B cell (primary cell): ENCODE measurements around the gene ANKS1B. TPM values are rescaled to one million over a fixed set of nuclear protein-coding genes. Genes with fewer than 3 reads are reported as not detected.

Experiments
- ATAC-seq: fragments of 200-7000 bp; cut with Tn5 transposase; one replicate; pipeline ENCODE4 v1.10.0; 2021; ENCODE audit warnings: low read depth, mild to moderate bottlenecking, moderate number of reproducible peaks, moderate library complexity
- CTCF ChIA-PET: fragments of 350-600 bp; sonication (Branson Sonifier 250); formaldehyde crosslinking; loops from one replicate; lab custom pipeline; 2021; ENCODE audit warnings: antibody characterized with exemption, inconsistent platforms; lab: Charles Lee
- POLR2A ChIA-PET: fragments of 350-600 bp; sonication (Branson Sonifier 250); formaldehyde crosslinking; loops from one replicate; lab custom pipeline; 2021; ENCODE audit warnings: antibody characterized with exemption; lab: Charles Lee
- DNase-seq: peaks from one replicate; pipeline ENCODE4 v3.0.0; 2013
- H2AFZ ChIP-seq: 2 replicates; pipeline ENCODE4 v1.6.1; 2012; ENCODE audit warnings: mild to moderate bottlenecking, low read depth, low read length; ENCODE audit not compliant: insufficient read depth, poor library complexity, severe bottlenecking
- H3K27ac ChIP-seq, 2 donors: 1 replicate in 1 of 2; 2 replicates in 1 of 2; pipeline ENCODE4 v1.5.1; 2012 to 2013; ENCODE audit warnings: low read length in 2 of 2, mild to moderate bottlenecking in 2 of 2, moderate library complexity in 1 of 2
- H3K27me3 ChIP-seq, 4 experiments: fragments of 200-600 bp in 1 of 4; sonication (generic) in 1 of 4; replicated peaks in 1 of 4; 1 replicate in 2 of 4; 2 replicates in 2 of 4; pipeline versions ENCODE4 v1.6.1 to v1.7.0; 2013 to 2016; ENCODE audit warnings: low read length in 3 of 4, mild to moderate bottlenecking in 2 of 4, mixed read lengths in 1 of 4, moderate library complexity in 1 of 4; ENCODE audit not compliant: insufficient read depth in 4 of 4, control insufficient read depth in 3 of 4; ENCODE audit errors: control extremely low read depth in 1 of 4
- H3K36me3 ChIP-seq, 2 experiments: replicated peaks in 1 of 2; 1 replicate in 1 of 2; 2 replicates in 1 of 2; pipeline versions ENCODE4 v1.6.1 to v1.7.1; 2013; ENCODE audit warnings: low read length in 1 of 2; ENCODE audit not compliant: insufficient read depth in 2 of 2, control insufficient read depth in 1 of 2; ENCODE audit errors: control extremely low read depth in 1 of 2, extremely low read depth in 1 of 2
- H3K4me1 ChIP-seq, 2 donors: fragments of 200-600 bp in 1 of 2; sonication (generic) in 1 of 2; 1 replicate in 1 of 2; 2 replicates in 1 of 2; pipeline versions ENCODE4 v1.5.1 to v1.6.1; 2013 to 2017; ENCODE audit warnings: low read length in 2 of 2; ENCODE audit not compliant: control insufficient read depth in 2 of 2, insufficient read depth in 2 of 2
- H3K4me2 ChIP-seq: replicated peaks from 2 replicates; pipeline ENCODE3; 2012; ENCODE audit warnings: mild to moderate bottlenecking, low read depth, low read length; ENCODE audit not compliant: poor library complexity, severe bottlenecking
- H3K4me3 ChIP-seq, 5 experiments: fragments of 200-600 bp in 1 of 5; sonication (generic) in 1 of 5; 1 replicate in 3 of 5; 2 replicates in 2 of 5; pipeline versions ENCODE4 v1.5.1 to v1.7.0; 2011 to 2016; ENCODE audit warnings: low read length in 4 of 5, mild to moderate bottlenecking in 4 of 5, low read depth in 2 of 5, control low read depth in 1 of 5, moderate library complexity in 1 of 5; ENCODE audit not compliant: insufficient read depth in 1 of 5; ENCODE audit errors: control extremely low read depth in 1 of 5, extremely low read depth in 1 of 5
- H3K79me2 ChIP-seq: fragments of 200-600 bp; sonication (generic); one replicate; pipeline ENCODE4 v1.6.0; 2016; ENCODE audit warnings: low read length; ENCODE audit not compliant: control insufficient read depth, insufficient read depth
- H3K9ac ChIP-seq: fragments of 200-600 bp; sonication (generic); 2 replicates; pipeline ENCODE4 v1.6.1; 2017; ENCODE audit warnings: mild to moderate bottlenecking, low read length, moderate library complexity
- H3K9me3 ChIP-seq, 3 donors: one replicate each; pipeline versions ENCODE4 v1.6.1 to v1.7.1; 2013; ENCODE audit warnings: low read length in 2 of 3; ENCODE audit not compliant: control insufficient read depth in 2 of 3, insufficient read depth in 1 of 3; ENCODE audit errors: control extremely low read depth in 1 of 3
- H4K20me1 ChIP-seq: 2 replicates; pipeline ENCODE4 v1.6.0; 2012; ENCODE audit warnings: mild to moderate bottlenecking, low read length; ENCODE audit not compliant: insufficient read depth, control insufficient read depth, poor library complexity, severe bottlenecking
- H3K27ac Mint-ChIP-seq: one replicate; pipeline ENCODE4 v1.8.0; 2021; ENCODE audit warnings: mixed read lengths
- H3K27me3 Mint-ChIP-seq: one replicate; pipeline ENCODE4 v1.8.0; 2021; ENCODE audit warnings: mixed read lengths
- H3K4me1 Mint-ChIP-seq: one replicate; pipeline ENCODE4 v1.8.0; 2021; ENCODE audit warnings: mixed read lengths
- H3K4me3 Mint-ChIP-seq: one replicate; pipeline ENCODE4 v1.8.0; 2021; ENCODE audit warnings: mixed read lengths
- H3K9me3 Mint-ChIP-seq: one replicate; pipeline ENCODE4 v1.8.0; 2022; ENCODE audit warnings: mixed read lengths; ENCODE audit not compliant: insufficient read depth
- EZH2 ChIP-seq: IDR thresholded peaks from 2 replicates; pipeline ENCODE4 v1.6.1; 2012; ENCODE audit warnings: borderline replicate concordance, low read depth, mild to moderate bottlenecking, moderate library complexity, low read length; ENCODE audit not compliant: insufficient read depth, poor library complexity, severe bottlenecking
- WGBS: methylation state at CpG from one replicate; pipeline ENCODE4 v1.1.5; 2013; ENCODE audit warnings: missing lambda C conversion rate; ENCODE audit not compliant: insufficient coverage; 5-methylcytosine and 5-hydroxymethylcytosine counted together
- intact Hi-C: fragments of 100-400 bp; cut with micrococcal nuclease; formaldehyde crosslinking; loops from one replicate; pipeline ENCODE4 v1.10.0; 2022
- polyA plus RNA-seq: library from polyadenylated mRNA; depleted of rRNA; stranded (reverse); fragments of >200 nt; gene quantifications from 2 replicates; pipeline ENCODE4 v1.2.3, GENCODE V29; 2012
- total RNA-seq, 2 donors: library from RNA; stranded (reverse); fragments of 120-200 nt in 1 of 2; gene quantifications; 1 replicate in 1 of 2; 2 replicates in 1 of 2; pipeline versions ENCODE4 v1.2.3 to v1.2.4, GENCODE V29; 2013 to 2022
- TF ChIP-seq, protein P1 (sequence below): fragments of 200-600 bp; IDR thresholded peaks from one replicate; pipeline ENCODE4 v1.8.0; 2022; ENCODE audit warnings: antibody characterized with exemption, mild to moderate bottlenecking

ANKS1B gene
- total and polyA plus RNA-seq, 2 donors (not counting 1 experiment from before 2014, with no cell fraction given), result not detected

DNA sequence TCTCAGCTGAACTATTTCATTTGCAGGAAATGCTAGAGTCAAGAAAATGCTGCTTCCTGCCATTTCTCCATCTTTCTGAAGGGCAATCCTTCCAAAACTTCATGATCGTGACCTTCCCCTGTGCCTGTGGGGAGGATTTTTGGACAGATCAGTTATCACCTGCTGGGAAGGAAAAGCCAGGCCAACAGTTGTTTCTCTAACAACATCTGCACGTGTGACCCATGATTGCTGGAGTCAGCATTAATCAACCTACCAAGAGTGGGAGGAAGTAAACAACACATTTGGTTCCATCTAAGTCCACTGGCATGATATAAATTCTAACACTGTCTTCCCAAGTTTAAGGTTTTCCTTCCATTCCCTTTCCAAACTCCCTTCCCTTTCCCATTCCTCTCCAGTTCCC is 1167.0 kb downstream of the ANKS1B start:
- Histone ChIP-seq H3K79me2 (no peaks in the 10 kb centered on the region), H3K27ac (no peak overlapping the region), H4K20me1 (no peaks in the 10 kb centered on the region), H3K4me2 (no peak overlapping the region), H3K36me3 (no peaks in the 10 kb centered on the region), H3K9ac (no peak overlapping the region), H2AFZ (no peak overlapping the region), H3K4me1 (no peaks in the 10 kb centered on the region), H3K9me3 (no peaks in the 10 kb centered on the region), H3K4me3 (no peak overlapping the region), H3K27me3 (peaks cover 0 to 7% (median 6%) of the 10 kb centered on the region in 4 experiments)
- DNase-seq (no peak), ATAC-seq (no peak)
- no peaks in the 10 kb centered on the region for H3K4me1 Mint-ChIP-seq
- intact Hi-C loops, result no loop called here
- H3K4me3 Mint-ChIP-seq, result no peak overlapping the region
- no CpG with 5 or more reads among the region's 2 CpGs for WGBS
- H3K9me3 Mint-ChIP-seq, result peaks cover 2% of the 10 kb centered on the region
- TF ChIP-seq, protein P1, sequence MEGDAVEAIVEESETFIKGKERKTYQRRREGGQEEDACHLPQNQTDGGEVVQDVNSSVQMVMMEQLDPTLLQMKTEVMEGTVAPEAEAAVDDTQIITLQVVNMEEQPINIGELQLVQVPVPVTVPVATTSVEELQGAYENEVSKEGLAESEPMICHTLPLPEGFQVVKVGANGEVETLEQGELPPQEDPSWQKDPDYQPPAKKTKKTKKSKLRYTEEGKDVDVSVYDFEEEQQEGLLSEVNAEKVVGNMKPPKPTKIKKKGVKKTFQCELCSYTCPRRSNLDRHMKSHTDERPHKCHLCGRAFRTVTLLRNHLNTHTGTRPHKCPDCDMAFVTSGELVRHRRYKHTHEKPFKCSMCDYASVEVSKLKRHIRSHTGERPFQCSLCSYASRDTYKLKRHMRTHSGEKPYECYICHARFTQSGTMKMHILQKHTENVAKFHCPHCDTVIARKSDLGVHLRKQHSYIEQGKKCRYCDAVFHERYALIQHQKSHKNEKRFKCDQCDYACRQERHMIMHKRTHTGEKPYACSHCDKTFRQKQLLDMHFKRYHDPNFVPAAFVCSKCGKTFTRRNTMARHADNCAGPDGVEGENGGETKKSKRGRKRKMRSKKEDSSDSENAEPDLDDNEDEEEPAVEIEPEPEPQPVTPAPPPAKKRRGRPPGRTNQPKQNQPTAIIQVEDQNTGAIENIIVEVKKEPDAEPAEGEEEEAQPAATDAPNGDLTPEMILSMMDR, result no peak
- TF ChIP-seq EZH2, result no peak
- CTCF ChIA-PET, result no interaction called here
- H3K27ac Mint-ChIP-seq, result no peak overlapping the region
- H3K27me3 Mint-ChIP-seq, result peaks cover 16% of the 10 kb centered on the region
- POLR2A ChIA-PET, result no interaction called here

DNA sequence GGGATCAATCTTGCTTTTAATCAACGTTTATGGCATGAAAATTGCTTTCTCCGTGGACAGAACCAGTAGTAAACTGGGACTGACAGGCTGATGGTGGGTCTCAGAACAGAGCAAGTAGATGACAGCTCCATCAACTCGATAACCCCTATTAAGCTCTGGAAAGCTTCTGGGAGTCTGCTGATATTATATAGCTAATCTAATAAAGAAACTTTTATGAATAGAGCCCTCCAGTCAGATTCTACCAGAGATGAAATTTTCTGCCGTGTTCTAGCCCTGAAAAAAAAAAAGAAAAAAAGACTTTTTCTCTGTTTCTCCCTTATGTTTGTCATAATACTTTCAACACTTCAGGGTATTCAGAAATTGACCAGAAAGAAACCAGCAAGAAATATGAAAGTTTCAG is 1168.0 kb downstream of the ANKS1B start:
- no peak for DNase-seq
- TF ChIP-seq EZH2, result no peak
- TF ChIP-seq, protein P1, result no peak
- Histone ChIP-seq H3K4me2 (no peak overlapping the region), H4K20me1 (no peaks in the 10 kb centered on the region), H2AFZ (no peak overlapping the region), H3K9ac (no peak overlapping the region), H3K79me2 (no peaks in the 10 kb centered on the region), H3K36me3 (no peaks in the 10 kb centered on the region), H3K27me3 (peaks cover 0 to 7% (median 6%) of the 10 kb centered on the region in 4 experiments), H3K27ac (no peak overlapping the region), H3K4me1 (no peaks in the 10 kb centered on the region), H3K4me3 (no peak overlapping the region), H3K9me3 (no peaks in the 10 kb centered on the region)
- Mint-ChIP-seq H3K27me3 (peaks cover 16% of the 10 kb centered on the region), H3K27ac (no peak overlapping the region), H3K9me3 (peaks cover 2% of the 10 kb centered on the region), H3K4me3 (no peak overlapping the region), H3K4me1 (no peaks in the 10 kb centered on the region)
- intact Hi-C loops, result no loop called here
- ChIA-PET POLR2A (no interaction called here), CTCF (no interaction called here)
- WGBS, result 67% methylated on average over 2 of the region's 4 CpGs
- no peak for ATAC-seq
